GM18499 (cell line): Measurements from ENCODE around the gene CPLX4.

Experiments
- ATAC-seq: cut with Tn5 transposase; IDR thresholded peaks from one replicate; pipeline ENCODE4 v1.9.1; 2021; ENCODE audit warnings: moderate number of reproducible peaks; ENCODE audit not compliant: insufficient read depth, unreplicated experiment

Gene CPLX4

GRCh38 chr18:59246796-59247195 lies 71.7 kb downstream of the CPLX4 start:
- no peak for ATAC-seq
